HEK293 (cell line): Measurements from ENCODE around the gene FAM210A.

Experiments used
- CTCF ChIA-PET: fragments of 350-600 bp; formaldehyde crosslinking; extraction: SDS; loops from one replicate; lab custom pipeline; 2021; ENCODE audit warnings: antibody characterized with exemption; lab: Yijun Ruan, JAX
- POLR2A ChIA-PET: fragments of 300-600 bp; formaldehyde crosslinking; extraction: SDS; loops from one replicate; lab custom pipeline; 2020; ENCODE audit warnings: antibody characterized with exemption, inconsistent platforms; lab: Yijun Ruan, JAX
- H3K27ac ChIP-seq: fragments of 200-500 bp; sonication (Bioruptor generic); 2 replicates; pipeline ENCODE4 v1.5.1; 2014; ENCODE audit warnings: low read depth, low read length, control low read depth, inconsistent platforms; ENCODE audit errors: extremely low read depth
- H3K36me3 ChIP-seq, 2 experiments: fragments of 200-500 bp in 1 of 2; sonication (Bioruptor generic) in 1 of 2; 1 replicate in 1 of 2; 2 replicates in 1 of 2; pipeline ENCODE4 v1.5.1; 2014 to 2017; ENCODE audit warnings: inconsistent platforms in 2 of 2, low read length in 2 of 2; ENCODE audit not compliant: control insufficient read depth in 2 of 2, insufficient read depth in 1 of 2
- H3K4me1 ChIP-seq: fragments of 200-500 bp; sonication (Bioruptor generic); 2 replicates; pipeline ENCODE4 v1.5.1; 2014; ENCODE audit warnings: mild to moderate bottlenecking, low read length, inconsistent platforms; ENCODE audit not compliant: control insufficient read depth, insufficient read depth
- H3K4me3 ChIP-seq: 2 replicates; pipeline ENCODE4 v1.5.1; 2011; ENCODE audit warnings: low read depth, mild to moderate bottlenecking, control low read depth, low read length, moderate library complexity
- H3K9me3 ChIP-seq: fragments of 200-500 bp; sonication (Bioruptor generic); 2 replicates; pipeline ENCODE4 v1.5.1; 2014; ENCODE audit warnings: low read depth, low read length, inconsistent platforms; ENCODE audit not compliant: control insufficient read depth, insufficient read depth
- BCL11B ChIP-seq: fragments of 450-650 bp; formaldehyde crosslinking; IDR thresholded peaks from 2 replicates; pipeline ENCODE4 v1.5.1; 2016; ENCODE audit warnings: low read depth, missing biosample characterization, missing genetic modification characterization
- GLIS1 ChIP-seq: fragments of 450-650 bp; formaldehyde crosslinking; IDR thresholded peaks from 2 replicates; pipeline ENCODE4 v1.5.1; 2016; ENCODE audit warnings: missing biosample characterization, missing genetic modification characterization
- SP7 ChIP-seq: fragments of 450-650 bp; formaldehyde crosslinking; IDR thresholded peaks from 2 replicates; pipeline ENCODE4 v1.5.1; 2016; ENCODE audit warnings: missing biosample characterization, missing genetic modification characterization
- ZBTB48 ChIP-seq: fragments of 450-650 bp; formaldehyde crosslinking; IDR thresholded peaks from 2 replicates; pipeline ENCODE4 v1.5.1; 2016; ENCODE audit warnings: missing biosample characterization, missing genetic modification characterization
- ZNF132 ChIP-seq: fragments of 450-650 bp; formaldehyde crosslinking; IDR thresholded peaks from 2 replicates; pipeline ENCODE4 v1.5.1; 2017; ENCODE audit warnings: missing biosample characterization, missing genetic modification characterization, borderline replicate concordance
- ZNF157 ChIP-seq: fragments of 450-650 bp; formaldehyde crosslinking; IDR thresholded peaks from 2 replicates; pipeline ENCODE4 v1.5.1; 2016; ENCODE audit warnings: missing biosample characterization, missing genetic modification characterization
- ZNF26 ChIP-seq: fragments of 450-650 bp; formaldehyde crosslinking; IDR thresholded peaks from 2 replicates; pipeline ENCODE4 v1.5.1; 2016; ENCODE audit warnings: missing biosample characterization, missing genetic modification characterization
- ZNF324 ChIP-seq: fragments of 450-650 bp; formaldehyde crosslinking; IDR thresholded peaks from 2 replicates; pipeline ENCODE4 v1.5.1; 2016; ENCODE audit warnings: missing biosample characterization, missing genetic modification characterization
- ZNF433 ChIP-seq: fragments of 450-650 bp; formaldehyde crosslinking; IDR thresholded peaks from 2 replicates; pipeline ENCODE4 v1.5.1; 2016; ENCODE audit warnings: missing biosample characterization, missing genetic modification characterization, low read depth
- ZNF544 ChIP-seq: fragments of 450-650 bp; formaldehyde crosslinking; IDR thresholded peaks from 2 replicates; pipeline ENCODE4 v1.5.0; 2017; ENCODE audit warnings: missing biosample characterization, missing genetic modification characterization
- ZNF558 ChIP-seq: fragments of 450-650 bp; formaldehyde crosslinking; IDR thresholded peaks from 2 replicates; pipeline ENCODE4 v1.5.1; 2016; ENCODE audit warnings: missing biosample characterization, missing genetic modification characterization
- ZNF645 ChIP-seq: fragments of 450-650 bp; formaldehyde crosslinking; IDR thresholded peaks from 2 replicates; pipeline ENCODE4; 2016; ENCODE audit warnings: missing biosample characterization, missing genetic modification characterization
- ZNF660 ChIP-seq: fragments of 450-650 bp; IDR thresholded peaks from 2 replicates; pipeline ENCODE4 v1.5.1; 2018; ENCODE audit warnings: missing biosample characterization, mild to moderate bottlenecking, missing genetic modification characterization
- ZNF707 ChIP-seq: fragments of 450-650 bp; formaldehyde crosslinking; IDR thresholded peaks from 2 replicates; pipeline ENCODE4 v1.5.1; 2016; ENCODE audit warnings: missing biosample characterization, missing genetic modification characterization
- ZNF837 ChIP-seq: fragments of 450-650 bp; formaldehyde crosslinking; IDR thresholded peaks from 2 replicates; pipeline ENCODE4 v1.5.1; 2016; ENCODE audit warnings: missing biosample characterization, missing genetic modification characterization
- ZSCAN18 ChIP-seq: fragments of 450-650 bp; formaldehyde crosslinking; IDR thresholded peaks from 2 replicates; pipeline ENCODE4 v1.5.1; 2016; ENCODE audit warnings: missing biosample characterization, missing genetic modification characterization
- TF ChIP-seq, protein P1 (sequence below): fragments of 450-650 bp; formaldehyde crosslinking; conservative IDR thresholded peaks from 2 replicates; pipeline ENCODE4 v1.5.1; 2016; ENCODE audit warnings: low read depth, missing biosample characterization, missing genetic modification characterization
- TF ChIP-seq, protein P2 (sequence below): fragments of 450-650 bp; formaldehyde crosslinking; IDR thresholded peaks from 2 replicates; pipeline ENCODE4 v1.5.1; 2016; ENCODE audit warnings: missing biosample characterization, missing genetic modification characterization
- TF ChIP-seq, protein P3 (sequence below): fragments of 450-650 bp; formaldehyde crosslinking; IDR thresholded peaks from 2 replicates; pipeline ENCODE4 v1.5.1; 2017; ENCODE audit warnings: missing biosample characterization, missing genetic modification characterization
- TF ChIP-seq, protein P4 (sequence below): fragments of 450-650 bp; formaldehyde crosslinking; IDR thresholded peaks from 2 replicates; pipeline ENCODE4 v1.5.1; 2016; ENCODE audit warnings: missing biosample characterization, missing genetic modification characterization

Gene FAM210A

GRCh38 chr18:13756671-13757070 lies 30.3 kb upstream of the FAM210A start (continued):
- TF ChIP-seq, protein P1, sequence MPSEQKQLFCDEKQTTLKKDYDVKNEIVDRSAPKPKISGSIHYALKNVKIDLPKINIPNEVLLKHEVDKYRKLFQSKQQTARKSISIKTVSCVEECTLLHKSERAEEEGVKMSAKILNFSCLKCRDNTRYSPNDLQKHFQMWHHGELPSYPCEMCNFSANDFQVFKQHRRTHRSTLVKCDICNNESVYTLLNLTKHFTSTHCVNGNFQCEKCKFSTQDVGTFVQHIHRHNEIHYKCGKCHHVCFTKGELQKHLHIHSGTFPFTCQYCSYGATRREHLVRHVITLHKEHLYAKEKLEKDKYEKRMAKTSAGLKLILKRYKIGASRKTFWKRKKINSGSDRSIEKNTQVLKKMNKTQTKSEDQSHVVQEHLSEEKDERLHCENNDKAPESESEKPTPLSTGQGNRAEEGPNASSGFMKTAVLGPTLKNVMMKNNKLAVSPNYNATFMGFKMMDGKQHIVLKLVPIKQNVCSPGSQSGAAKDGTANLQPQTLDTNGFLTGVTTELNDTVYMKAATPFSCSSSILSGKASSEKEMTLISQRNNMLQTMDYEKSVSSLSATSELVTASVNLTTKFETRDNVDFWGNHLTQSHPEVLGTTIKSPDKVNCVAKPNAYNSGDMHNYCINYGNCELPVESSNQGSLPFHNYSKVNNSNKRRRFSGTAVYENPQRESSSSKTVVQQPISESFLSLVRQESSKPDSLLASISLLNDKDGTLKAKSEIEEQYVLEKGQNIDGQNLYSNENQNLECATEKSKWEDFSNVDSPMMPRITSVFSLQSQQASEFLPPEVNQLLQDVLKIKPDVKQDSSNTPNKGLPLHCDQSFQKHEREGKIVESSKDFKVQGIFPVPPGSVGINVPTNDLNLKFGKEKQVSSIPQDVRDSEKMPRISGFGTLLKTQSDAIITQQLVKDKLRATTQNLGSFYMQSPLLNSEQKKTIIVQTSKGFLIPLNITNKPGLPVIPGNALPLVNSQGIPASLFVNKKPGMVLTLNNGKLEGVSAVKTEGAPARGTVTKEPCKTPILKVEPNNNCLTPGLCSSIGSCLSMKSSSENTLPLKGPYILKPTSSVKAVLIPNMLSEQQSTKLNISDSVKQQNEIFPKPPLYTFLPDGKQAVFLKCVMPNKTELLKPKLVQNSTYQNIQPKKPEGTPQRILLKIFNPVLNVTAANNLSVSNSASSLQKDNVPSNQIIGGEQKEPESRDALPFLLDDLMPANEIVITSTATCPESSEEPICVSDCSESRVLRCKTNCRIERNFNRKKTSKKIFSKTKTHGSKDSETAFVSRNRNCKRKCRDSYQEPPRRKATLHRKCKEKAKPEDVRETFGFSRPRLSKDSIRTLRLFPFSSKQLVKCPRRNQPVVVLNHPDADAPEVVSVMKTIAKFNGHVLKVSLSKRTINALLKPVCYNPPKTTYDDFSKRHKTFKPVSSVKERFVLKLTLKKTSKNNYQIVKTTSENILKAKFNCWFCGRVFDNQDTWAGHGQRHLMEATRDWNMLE (tag by site-specific recombination) = no peak
- no peak for TF ChIP-seq ZSCAN18
- no peak for TF ChIP-seq ZNF324 (tag by site-specific recombination)
- TF ChIP-seq, protein P2, sequence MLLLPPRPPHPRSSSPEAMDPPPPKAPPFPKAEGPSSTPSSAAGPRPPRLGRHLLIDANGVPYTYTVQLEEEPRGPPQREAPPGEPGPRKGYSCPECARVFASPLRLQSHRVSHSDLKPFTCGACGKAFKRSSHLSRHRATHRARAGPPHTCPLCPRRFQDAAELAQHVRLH = no peak
- no peak for TF ChIP-seq ZNF707 (tag by site-specific recombination)
- no peak for TF ChIP-seq ZNF645 (tag by site-specific recombination)
- TF ChIP-seq ZBTB48 (tag by site-specific recombination) = no peak
- no peak for TF ChIP-seq ZNF157 (tag by site-specific recombination)
- TF ChIP-seq, all 188 proteins: peak for 0

GRCh38 chr18:13756261-13756660 lies 29.9 kb upstream of the FAM210A start:
- peaks cover 33 to 50% of the 10 kb centered on the region in 2 experiments for H3K36me3 ChIP-seq
- no peaks in the 10 kb centered on the region for H3K9me3 ChIP-seq
- no peak overlapping the region for H3K4me3 ChIP-seq
- ChIA-PET CTCF (no interaction called here), POLR2A (no interaction called here)
- no peak for TF ChIP-seq ZNF132 (tag by site-specific recombination)
- TF ChIP-seq ZNF26 (tag by site-specific recombination) = no peak
- TF ChIP-seq ZNF660 (tag by site-specific recombination) = no peak
- TF ChIP-seq, protein P3, sequence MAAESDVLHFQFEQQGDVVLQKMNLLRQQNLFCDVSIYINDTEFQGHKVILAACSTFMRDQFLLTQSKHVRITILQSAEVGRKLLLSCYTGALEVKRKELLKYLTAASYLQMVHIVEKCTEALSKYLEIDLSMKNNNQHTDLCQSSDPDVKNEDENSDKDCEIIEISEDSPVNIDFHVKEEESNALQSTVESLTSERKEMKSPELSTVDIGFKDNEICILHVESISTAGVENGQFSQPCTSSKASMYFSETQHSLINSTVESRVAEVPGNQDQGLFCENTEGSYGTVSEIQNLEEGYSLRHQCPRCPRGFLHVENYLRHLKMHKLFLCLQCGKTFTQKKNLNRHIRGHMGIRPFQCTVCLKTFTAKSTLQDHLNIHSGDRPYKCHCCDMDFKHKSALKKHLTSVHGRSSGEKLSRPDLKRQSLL (tag by site-specific recombination) = no peak
- no peak for TF ChIP-seq BCL11B (tag by site-specific recombination)
- no peak for TF ChIP-seq ZNF558 (tag by site-specific recombination)
- TF ChIP-seq, protein P4, sequence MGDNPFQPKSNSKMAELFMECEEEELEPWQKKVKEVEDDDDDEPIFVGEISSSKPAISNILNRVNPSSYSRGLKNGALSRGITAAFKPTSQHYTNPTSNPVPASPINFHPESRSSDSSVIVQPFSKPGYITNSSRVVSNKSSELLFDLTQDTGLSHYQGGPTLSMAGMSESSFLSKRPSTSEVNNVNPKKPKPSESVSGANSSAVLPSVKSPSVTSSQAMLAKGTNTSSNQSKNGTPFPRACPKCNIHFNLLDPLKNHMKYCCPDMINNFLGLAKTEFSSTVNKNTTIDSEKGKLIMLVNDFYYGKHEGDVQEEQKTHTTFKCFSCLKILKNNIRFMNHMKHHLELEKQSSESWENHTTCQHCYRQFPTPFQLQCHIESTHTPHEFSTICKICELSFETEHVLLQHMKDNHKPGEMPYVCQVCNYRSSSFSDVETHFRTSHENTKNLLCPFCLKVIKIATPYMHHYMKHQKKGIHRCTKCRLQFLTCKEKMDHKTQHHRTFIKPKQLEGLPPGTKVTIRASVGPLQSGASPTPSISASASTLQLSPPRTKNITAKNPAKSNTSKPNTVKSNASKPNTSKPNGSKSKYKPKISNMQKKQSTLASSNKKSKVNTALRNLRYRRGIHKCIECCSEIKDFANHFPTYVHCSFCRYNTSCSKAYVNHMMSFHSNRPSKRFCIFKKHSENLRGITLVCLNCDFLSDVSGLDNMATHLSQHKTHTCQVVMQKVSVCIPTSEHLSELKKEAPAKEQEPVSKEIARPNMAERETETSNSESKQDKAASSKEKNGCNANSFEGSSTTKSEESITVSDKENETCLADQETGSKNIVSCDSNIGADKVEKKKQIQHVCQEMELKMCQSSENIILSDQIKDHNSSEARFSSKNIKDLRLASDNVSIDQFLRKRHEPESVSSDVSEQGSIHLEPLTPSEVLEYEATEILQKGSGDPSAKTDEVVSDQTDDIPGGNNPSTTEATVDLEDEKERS (tag by site-specific recombination) = no peak
- TF ChIP-seq GLIS1 = no peak
- no peak for TF ChIP-seq ZNF837 (tag by site-specific recombination)
- TF ChIP-seq ZNF544 = no peak
- TF ChIP-seq ZNF433 (tag by site-specific recombination) = no peak
- TF ChIP-seq SP7 (tag by site-specific recombination) = no peak
- H3K27ac ChIP-seq = no peak overlapping the region
- H3K4me1 ChIP-seq = no peaks in the 10 kb centered on the region
